Neural progenitor cell (in vitro differentiated cells): ENCODE results near the gene BMP7. TPM values are rescaled to one million over a fixed set of nuclear protein-coding genes. Genes with fewer than 3 reads are reported as not detected.

Source experiments
- DNase-seq: peaks from one replicate; pipeline ENCODE4 v3.0.0-alpha.2; 2016; ENCODE audit warnings: low spot score
- H2AFZ ChIP-seq: fragments of 200-600 bp; sonication (generic); replicated peaks from 2 replicates; pipeline ENCODE4 v1.6.1; 2016; ENCODE audit warnings: antibody characterized with exemption
- H3F3A ChIP-seq: fragments of 200-600 bp; sonication (generic); 2 replicates; pipeline ENCODE4 v1.6.1; 2016; ENCODE audit warnings: antibody characterized with exemption, low read depth
- H3K27ac ChIP-seq: fragments of 200-600 bp; sonication (generic); 2 replicates; pipeline ENCODE4 v1.5.1; 2016; ENCODE audit warnings: mild to moderate bottlenecking
- H3K27me3 ChIP-seq: fragments of 200-600 bp; sonication (generic); 2 replicates; pipeline ENCODE4 v1.6.1; 2016; ENCODE audit warnings: mild to moderate bottlenecking, moderate library complexity
- H3K36me3 ChIP-seq: fragments of 200-600 bp; sonication (generic); 2 replicates; pipeline ENCODE4 v1.5.1; 2016
- H3K4me1 ChIP-seq: fragments of 200-600 bp; sonication (generic); 2 replicates; pipeline ENCODE4 v1.6.1; 2016; ENCODE audit warnings: mixed run types
- H3K4me2 ChIP-seq: fragments of 200-600 bp; sonication (generic); 2 replicates; pipeline ENCODE4 v1.6.1; 2016
- H3K4me3 ChIP-seq: fragments of 200-600 bp; sonication (generic); 2 replicates; pipeline ENCODE4 v1.5.1; 2016
- H3K79me2 ChIP-seq: fragments of 200-600 bp; sonication (generic); 2 replicates; pipeline ENCODE4 v1.6.1; 2016; ENCODE audit warnings: low read depth
- H3K9ac ChIP-seq: fragments of 200-600 bp; sonication (generic); 2 replicates; pipeline ENCODE4 v1.6.1; 2016
- H3K9me3 ChIP-seq: fragments of 200-600 bp; sonication (generic); 2 replicates; pipeline ENCODE4 v1.5.1; 2016; ENCODE audit warnings: low read depth
- H4K20me1 ChIP-seq: fragments of 200-600 bp; sonication (generic); 2 replicates; pipeline ENCODE4 v1.6.1; 2016; ENCODE audit warnings: low read depth
- H3K27ac Mint-ChIP-seq: 3 replicates; pipeline ENCODE4 v1.8.0; 2021; ENCODE audit warnings: mixed read lengths
- H3K27me3 Mint-ChIP-seq: 2 replicates; pipeline ENCODE4 v1.8.0; 2022; ENCODE audit warnings: low read depth, mild to moderate bottlenecking, inconsistent platforms, moderate library complexity, mixed read lengths; ENCODE audit not compliant: insufficient read depth
- H3K36me3 Mint-ChIP-seq: 3 replicates; pipeline ENCODE4 v1.8.0; 2021; ENCODE audit warnings: mixed read lengths
- H3K4me1 Mint-ChIP-seq: 3 replicates; pipeline ENCODE4 v1.8.0; 2021; ENCODE audit warnings: mixed read lengths
- H3K4me3 Mint-ChIP-seq: 3 replicates; pipeline ENCODE4 v1.8.0; 2021; ENCODE audit warnings: mild to moderate bottlenecking, moderate library complexity, mixed read lengths
- H3K9me3 Mint-ChIP-seq: 3 replicates; pipeline ENCODE4 v1.8.0; 2020; ENCODE audit warnings: mixed read lengths
- CTCF ChIP-seq: fragments of 200-600 bp; sonication (generic); IDR thresholded peaks from 2 replicates; pipeline ENCODE4 v1.5.1; 2017; ENCODE audit warnings: antibody characterized with exemption, mild to moderate bottlenecking
- EZH2 ChIP-seq: fragments of 200-600 bp; sonication (generic); IDR thresholded peaks from 2 replicates; pipeline ENCODE4 v1.6.1; 2017; ENCODE audit warnings: antibody characterized with exemption, mild to moderate bottlenecking, moderate library complexity
- EZH2phosphoT487 ChIP-seq: fragments of 200-600 bp; sonication (generic); IDR thresholded peaks from 2 replicates; pipeline ENCODE4 v1.6.1; 2017; ENCODE audit warnings: antibody characterized with exemption
- total RNA-seq: library from RNA; depleted of rRNA; stranded (reverse); fragments of >200 nt; gene quantifications from 2 replicates; pipeline ENCODE4 v1.2.3, GENCODE V29; 2015; ENCODE audit warnings: low replicate concordance

BMP7 gene
- total RNA-seq, 1 donor from 2014 or later: 11.2 TPM

- no peak for DNase-seq
Measured at GRCh38 chr20:57213924-57214323, 52.5 kb downstream of the BMP7 start.

GRCh38 chr20:57213291-57213690 lies 53.1 kb downstream of the BMP7 start:
- Mint-ChIP-seq H3K4me1 (peaks cover 62% of the 10 kb centered on the region), H3K36me3 (peaks cover 28% of the 10 kb centered on the region), H3K9me3 (no peaks in the 10 kb centered on the region), H3K27ac (peak overlapping the region; percentile 91), H3K4me3 (peak overlapping the region; percentile 52), H3K27me3 (peaks cover 6% of the 10 kb centered on the region)
- Histone ChIP-seq H3K79me2 (no peaks in the 10 kb centered on the region), H3F3A (peaks cover 34% of the 10 kb centered on the region), H3K9ac (no peak overlapping the region), H2AFZ (no peak overlapping the region), H3K27ac (no peak overlapping the region), H3K27me3 (no peaks in the 10 kb centered on the region), H3K4me3 (no peak overlapping the region), H3K4me2 (peak overlapping the region; percentile 63), H4K20me1 (peaks cover 19% of the 10 kb centered on the region), H3K9me3 (no peaks in the 10 kb centered on the region), H3K4me1 (peaks cover 26% of the 10 kb centered on the region), H3K36me3 (no peaks in the 10 kb centered on the region)
- DNase-seq: no peak
- TF ChIP-seq EZH2phosphoT487: no peak

More at GRCh38 chr20:57213924-57214323, 52.5 kb downstream of the BMP7 start:
- Histone ChIP-seq H3K4me1 (peaks cover 26% of the 10 kb centered on the region), H3K4me3 (no peak overlapping the region), H3K27me3 (no peaks in the 10 kb centered on the region), H3K9ac (no peak overlapping the region), H3K4me2 (no peak overlapping the region), H3K79me2 (no peaks in the 10 kb centered on the region), H2AFZ (no peak overlapping the region), H3F3A (peaks cover 34% of the 10 kb centered on the region), H4K20me1 (peaks cover 19% of the 10 kb centered on the region), H3K36me3 (no peaks in the 10 kb centered on the region), H3K9me3 (no peaks in the 10 kb centered on the region), H3K27ac (no peak overlapping the region)
- Mint-ChIP-seq H3K27me3 (peaks cover 6% of the 10 kb centered on the region), H3K27ac (no peak overlapping the region), H3K36me3 (peaks cover 24% of the 10 kb centered on the region), H3K9me3 (no peaks in the 10 kb centered on the region), H3K4me3 (no peak overlapping the region), H3K4me1 (peaks cover 62% of the 10 kb centered on the region)
- no peak for TF ChIP-seq CTCF
- TF ChIP-seq EZH2phosphoT487: no peak
- TF ChIP-seq EZH2: no peak

GRCh38 chr20:57212534-57213276 lies 53.7 kb downstream of the BMP7 start:
- DNase-seq: no peak
- peak overlapping the region; percentile 13 for H3K4me3 ChIP-seq

More at GRCh38 chr20:57212534-57213276, 53.7 kb downstream of the BMP7 start:
- Mint-ChIP-seq H3K36me3 (peaks cover 30% of the 10 kb centered on the region), H3K27ac (peak overlapping the region; percentile 91), H3K4me3 (peak overlapping the region; percentile 52), H3K9me3 (no peaks in the 10 kb centered on the region), H3K4me1 (peaks cover 62% of the 10 kb centered on the region), H3K27me3 (peaks cover 6% of the 10 kb centered on the region)
- Histone ChIP-seq H3K36me3 (no peaks in the 10 kb centered on the region), H3K79me2 (no peaks in the 10 kb centered on the region), H3K4me2 (peak overlapping the region; percentile 63), H3K27ac (peak overlapping the region; percentile 66), H3K4me1 (peaks cover 26% of the 10 kb centered on the region), H3K9ac (no peak overlapping the region), H3F3A (peaks cover 34% of the 10 kb centered on the region), H4K20me1 (peaks cover 19% of the 10 kb centered on the region), H3K9me3 (no peaks in the 10 kb centered on the region), H3K27me3 (no peaks in the 10 kb centered on the region), H2AFZ (no peak overlapping the region)
- TF ChIP-seq EZH2 (no peak), EZH2phosphoT487 (no peak), CTCF (no peak)
